Astrocyte of the cerebellum (primary cell): Measurements from ENCODE around the gene RUNX2.
"Not testable (repeated sequence)": the region's sequence is repeated elsewhere in the genome, so short reads cannot be mapped to it uniquely, and the experiment has no call there.

Experiments
- DNase-seq: peaks from one replicate; pipeline ENCODE4 v3.0.0-alpha.2; 2011; ENCODE audit warnings: low read depth
- H3K4me3 ChIP-seq: 2 replicates; pipeline ENCODE4 v1.5.1; 2011; ENCODE audit warnings: mild to moderate bottlenecking, low read depth, low read length, moderate library complexity
- CTCF ChIP-seq: IDR thresholded peaks from 2 replicates; pipeline ENCODE4 v1.5.1; 2012; ENCODE audit warnings: low read length, low read depth, moderate library complexity, mild to moderate bottlenecking; ENCODE audit errors: missing control alignments
- in situ Hi-C: cut with HindIII; loops from 2 replicates; pipeline ENCODE4 v1.10.0; 2017; ENCODE audit warnings: low sequenced_read_pairs

RUNX2 gene

GRCh38 chr6:45667766-45668165, 339.6 kb downstream of the RUNX2 start:
- no peak for TF ChIP-seq CTCF
- DNase-seq = no peak
- no peak overlapping the region for H3K4me3 ChIP-seq
- in situ Hi-C loops = no loop called here

- H3K4me3 ChIP-seq = no peak overlapping the region
- no peak for TF ChIP-seq CTCF
- in situ Hi-C loops = no loop called here
- no peak for DNase-seq
Measured at GRCh38 chr6:45668705-45669104, 340.6 kb downstream of the RUNX2 start.

GRCh38 chr6:45673167-45673566, 345.0 kb downstream of the RUNX2 start:
- in situ Hi-C loops, DNase-seq, H3K4me3 ChIP-seq: not testable (repeated sequence)

GRCh38 chr6:45675166-45675565, 347.0 kb downstream of the RUNX2 start:
- H3K4me3 ChIP-seq, DNase-seq, in situ Hi-C loops: not testable (repeated sequence)

GRCh38 chr6:45675634-45676033, 347.5 kb downstream of the RUNX2 start:
- DNase-seq = no peak
- TF ChIP-seq CTCF = no peak
- H3K4me3 ChIP-seq = no peak overlapping the region
- in situ Hi-C loops = no loop called here

GRCh38 chr6:45676380-45676779, 348.2 kb downstream of the RUNX2 start:
- in situ Hi-C loops = no loop called here

GRCh38 chr6:45677381-45678284, 349.5 kb downstream of the RUNX2 start:
- H3K4me3 ChIP-seq = no peak overlapping the region
- TF ChIP-seq CTCF = no peak

More at GRCh38 chr6:45676380-45676779, 348.2 kb downstream of the RUNX2 start:
- no peak for DNase-seq
- no peak overlapping the region for H3K4me3 ChIP-seq
- TF ChIP-seq CTCF = no peak

More at GRCh38 chr6:45677381-45678284, 349.5 kb downstream of the RUNX2 start:
- DNase-seq = no peak
- in situ Hi-C loops = no loop called here
